ENCODE results near the gene TOPAZ1. TPM values are rescaled to one million over a fixed set of nuclear protein-coding genes. Genes with fewer than 3 reads are reported as not detected.
"Not testable (repeated sequence)": the region's sequence is repeated elsewhere in the genome, so short reads cannot be mapped to it uniquely, and the experiment has no call there.

Gene TOPAZ1
- total RNA-seq, 2 donors from 2014 or later = not detected

- ATAC-seq = no peak
- no peaks in the 10 kb centered on the region for H3K9me3 Mint-ChIP-seq
- H3K27ac Mint-ChIP-seq = peak overlapping the region; percentile 95 to 96
- DNase-seq (ENCODE audit: low spot score in 2 of 2) = no peak
- peaks cover 5 to 10% of the 10 kb centered on the region in 2 donors for H3K36me3 Mint-ChIP-seq
These were observed 97.7 kb downstream of the TOPAZ1 start for GRCh38 chr3:44339181-44340057.

- ATAC-seq (no peak), DNase-seq (ENCODE audit: low spot score in 2 of 2) (no peak)
- Mint-ChIP-seq H3K9me3 (no peaks in the 10 kb centered on the region), H3K36me3 (peaks cover 5 to 10% of the 10 kb centered on the region in 2 donors), H3K27ac (peak overlapping the region; percentile 88 to 95)
These were observed 98.3 kb downstream of the TOPAZ1 start for GRCh38 chr3:44340058-44340395.

GRCh38 chr3:44342176-44342790 lies 100.6 kb downstream of the TOPAZ1 start:
- peaks cover 5 to 10% of the 10 kb centered on the region in 2 donors for H3K36me3 Mint-ChIP-seq
- DNase-seq (ENCODE audit: low spot score in 2 of 2) (no peak), ATAC-seq (no peak)
- H3K27ac Mint-ChIP-seq = no peak overlapping the region
- H3K9me3 Mint-ChIP-seq = no peaks in the 10 kb centered on the region

GRCh38 chr3:44343421-44343820 lies 101.7 kb downstream of the TOPAZ1 start:
- no peak overlapping the region for H3K27ac Mint-ChIP-seq
- ATAC-seq (no peak), DNase-seq (ENCODE audit: low spot score in 2 of 2) (no peak)
- H3K36me3 Mint-ChIP-seq = peaks cover 5 to 10% of the 10 kb centered on the region in 2 donors
- no peaks in the 10 kb centered on the region for H3K9me3 Mint-ChIP-seq

GRCh38 chr3:44346590-44346989 lies 104.9 kb downstream of the TOPAZ1 start:
- ATAC-seq; H3K27ac Mint-ChIP-seq; H3K9me3 Mint-ChIP-seq; DNase-seq (ENCODE audit: low spot score in 2 of 2); H3K36me3 Mint-ChIP-seq: not testable (repeated sequence)

- no peaks in the 10 kb centered on the region for H3K9me3 Mint-ChIP-seq
- DNase-seq (ENCODE audit: low spot score in 2 of 2) (no peak), ATAC-seq (no peak)
- no peaks in the 10 kb centered on the region for H3K36me3 Mint-ChIP-seq
- H3K27ac Mint-ChIP-seq = no peak overlapping the region
These were observed 107.3 kb downstream of the TOPAZ1 start for GRCh38 chr3:44348993-44349392.

GRCh38 chr3:44353355-44353924 lies 111.8 kb downstream of the TOPAZ1 start:
- no peak for ATAC-seq
- DNase-seq (ENCODE audit: low spot score in 2 of 2) = no peak
- Mint-ChIP-seq H3K9me3 (no peaks in the 10 kb centered on the region), H3K27ac (no peak overlapping the region), H3K36me3 (no peaks in the 10 kb centered on the region)

GRCh38 chr3:44355362-44356033 lies 113.8 kb downstream of the TOPAZ1 start:
- no peaks in the 10 kb centered on the region for H3K9me3 Mint-ChIP-seq
- H3K36me3 Mint-ChIP-seq = no peaks in the 10 kb centered on the region
- DNase-seq (ENCODE audit: low spot score in 2 of 2) = no peak
- no peak for ATAC-seq
- H3K27ac Mint-ChIP-seq = no peak overlapping the region

- no peak overlapping the region for H3K27ac Mint-ChIP-seq
- no peaks in the 10 kb centered on the region for H3K36me3 Mint-ChIP-seq
- no peak for ATAC-seq
- no peak for DNase-seq (ENCODE audit: low spot score in 2 of 2)
- no peaks in the 10 kb centered on the region for H3K9me3 Mint-ChIP-seq
These were observed 117.6 kb downstream of the TOPAZ1 start for GRCh38 chr3:44359146-44359751.

- Mint-ChIP-seq H3K36me3 (peaks cover 0 to 3% of the 10 kb centered on the region in 2 donors), H3K9me3 (no peaks in the 10 kb centered on the region), H3K27ac (no peak overlapping the region)
- ATAC-seq (no peak), DNase-seq (ENCODE audit: low spot score in 2 of 2) (no peak)
These were observed 121.9 kb downstream of the TOPAZ1 start for GRCh38 chr3:44363591-44363990.

- H3K27ac Mint-ChIP-seq = no peak overlapping the region
- peaks cover 0 to 5% of the 10 kb centered on the region in 2 donors for H3K36me3 Mint-ChIP-seq
- ATAC-seq (no peak), DNase-seq (ENCODE audit: low spot score in 2 of 2) (no peak)
- no peaks in the 10 kb centered on the region for H3K9me3 Mint-ChIP-seq
These were observed 124.3 kb downstream of the TOPAZ1 start for GRCh38 chr3:44365952-44366351.

- Mint-ChIP-seq H3K9me3 (peaks cover 9 to 16% of the 10 kb centered on the region in 2 donors), H3K27ac (no peak overlapping the region), H3K36me3 (peaks cover 7 to 17% of the 10 kb centered on the region in 2 donors)
- ATAC-seq = no peak
- DNase-seq (ENCODE audit: low spot score in 2 of 2) = no peak
These were observed 133.8 kb downstream of the TOPAZ1 start for GRCh38 chr3:44375450-44375849.

Other genes starting within 250 kb of the TOPAZ1 start
- 10 to 100 TPM; 19.7 to 22.4 TPM for gene TCAIM, start 96.9 kb downstream of the TOPAZ1 start, total RNA-seq
- gene ZNF445, start 235.8 kb downstream of the TOPAZ1 start, total RNA-seq = 10 to 100 TPM in 1 of 2 donors, 1 to 10 TPM in 1; 9.5 to 20.9 TPM

All from activated naive CD4-positive, alpha-beta T cell treated with anti-CD3 and anti-CD28 coated beads, Interleukin-2, amount 50 U/mL, for 72 hours (primary cell).